ENCODE data around the gene MEIS2.

The MEIS2 gene

DNA sequence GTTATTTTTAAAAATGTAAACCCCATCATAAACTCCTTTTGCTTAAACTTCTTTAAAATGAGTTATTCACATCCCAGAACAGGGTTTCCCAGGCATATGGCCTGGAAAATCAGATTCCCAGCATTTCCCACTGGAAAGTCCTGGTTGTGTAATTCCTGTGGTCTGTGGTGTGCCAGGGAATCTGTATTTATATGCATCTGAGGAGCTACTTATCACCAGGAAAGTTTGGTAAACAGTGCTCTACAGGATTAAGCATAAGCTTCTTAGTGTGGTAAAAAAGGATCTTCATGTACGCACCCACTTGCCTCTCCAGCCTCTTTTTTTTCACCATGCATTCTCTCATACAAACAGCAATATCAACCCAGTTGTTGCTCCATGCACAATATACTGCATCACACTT lies 28.2 kb downstream of the MEIS2 start:
- no peak for DNase-seq

- no peak for DNase-seq
Observed at GRCh38 chr15:37071134-37071533, 29.2 kb downstream of the MEIS2 start.

DNA sequence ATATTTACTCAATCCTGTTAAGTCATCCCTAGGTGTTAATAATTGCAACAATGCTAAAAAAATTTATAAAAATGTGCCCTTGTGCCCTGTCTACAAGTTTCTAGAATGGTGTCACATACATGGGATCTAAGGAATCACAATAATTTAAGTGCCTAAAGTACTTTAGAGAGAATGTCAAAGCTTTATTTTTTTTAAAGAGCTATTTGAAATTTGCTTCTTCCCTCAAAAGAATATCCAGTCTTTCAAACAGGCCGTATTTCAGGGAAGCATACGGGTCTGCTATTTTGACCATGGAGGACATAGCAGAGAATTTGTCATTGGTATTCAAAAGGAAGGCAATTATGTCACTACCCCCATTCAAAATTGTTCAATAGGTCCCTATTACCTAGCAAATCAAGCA lies 29.7 kb downstream of the MEIS2 start:
- no peak for DNase-seq

DNA sequence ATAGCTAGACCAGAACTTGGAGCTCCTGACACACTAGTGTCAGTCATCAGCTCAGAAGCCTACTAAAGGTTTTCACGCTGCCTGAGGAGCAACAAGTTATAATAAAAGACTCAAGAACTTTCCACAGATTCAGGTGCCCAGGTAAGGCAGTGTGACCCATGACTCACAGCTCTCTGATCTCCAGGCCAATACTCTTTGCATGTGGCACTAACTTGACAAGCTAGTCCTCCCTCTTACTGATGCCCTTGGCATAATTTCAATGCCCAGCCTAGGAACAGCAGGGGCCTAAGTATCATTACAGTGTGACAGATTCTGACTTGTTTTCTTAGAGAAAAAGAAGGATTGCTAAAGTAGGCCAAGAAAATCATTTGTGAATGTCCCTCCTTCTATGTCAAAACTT lies 38.4 kb downstream of the MEIS2 start:
- DNase-seq: no peak

GRCh38 chr15:37059086-37059485 lies 41.3 kb downstream of the MEIS2 start:
- no peak for DNase-seq

DNA sequence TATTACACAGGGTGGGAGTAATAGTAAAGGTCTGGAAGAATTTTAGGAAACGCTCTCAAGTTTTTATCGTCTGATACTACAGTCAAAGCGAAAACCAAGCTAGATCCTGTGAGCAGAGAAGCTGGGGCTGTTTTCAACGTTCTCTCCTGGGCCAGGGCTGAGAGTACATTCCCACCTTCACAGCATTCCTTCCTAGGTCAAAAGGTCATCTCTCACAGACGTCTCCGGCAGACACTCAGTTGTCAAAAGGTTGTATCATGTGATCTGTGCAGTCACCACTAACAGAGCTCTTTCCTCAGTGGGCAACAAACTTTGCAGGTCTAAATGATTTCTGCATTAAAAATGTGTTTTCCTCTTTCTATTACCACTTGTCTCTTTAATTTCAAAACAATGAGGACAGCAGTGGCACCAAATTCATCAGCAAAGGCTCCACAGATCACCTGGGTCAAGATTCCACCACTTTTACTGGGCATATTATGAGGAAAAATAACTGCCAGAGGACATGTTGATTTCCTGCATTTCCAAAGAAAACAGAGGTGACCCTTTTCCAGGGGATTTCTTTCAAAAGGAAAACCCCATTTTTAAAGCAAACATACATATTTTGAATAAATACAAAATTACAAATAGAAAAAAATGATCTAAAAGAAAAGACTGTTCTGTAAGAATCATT lies 41.9 kb downstream of the MEIS2 start:
- DNase-seq: no peak

DNA sequence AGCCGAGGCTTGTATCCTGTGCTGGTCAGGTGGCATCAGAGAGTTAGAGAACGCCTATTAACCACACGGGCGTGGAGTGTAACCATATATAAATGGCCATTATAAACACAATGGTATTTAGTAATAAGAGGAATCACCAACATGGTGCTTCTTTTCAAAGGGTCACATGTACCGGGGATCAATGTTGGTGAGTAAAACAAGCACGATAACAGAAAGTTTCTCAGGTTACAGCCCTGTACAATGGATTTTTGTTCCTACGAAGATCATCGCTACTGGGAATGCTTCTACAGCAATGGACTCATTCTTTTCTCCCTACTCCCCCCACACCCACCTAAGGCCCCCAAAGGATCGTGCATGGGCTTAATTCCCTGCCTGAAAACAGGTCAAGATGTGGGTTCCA lies 42.5 kb downstream of the MEIS2 start:
- DNase-seq: no peak

- DNase-seq: no peak
Observed at GRCh38 chr15:37057256-37057655, 43.1 kb downstream of the MEIS2 start.

- DNase-seq: no peak
Observed at GRCh38 chr15:37056177-37057121, 43.9 kb downstream of the MEIS2 start.

GRCh38 chr15:37055481-37055880 lies 44.9 kb downstream of the MEIS2 start:
- no peak for DNase-seq

DNA sequence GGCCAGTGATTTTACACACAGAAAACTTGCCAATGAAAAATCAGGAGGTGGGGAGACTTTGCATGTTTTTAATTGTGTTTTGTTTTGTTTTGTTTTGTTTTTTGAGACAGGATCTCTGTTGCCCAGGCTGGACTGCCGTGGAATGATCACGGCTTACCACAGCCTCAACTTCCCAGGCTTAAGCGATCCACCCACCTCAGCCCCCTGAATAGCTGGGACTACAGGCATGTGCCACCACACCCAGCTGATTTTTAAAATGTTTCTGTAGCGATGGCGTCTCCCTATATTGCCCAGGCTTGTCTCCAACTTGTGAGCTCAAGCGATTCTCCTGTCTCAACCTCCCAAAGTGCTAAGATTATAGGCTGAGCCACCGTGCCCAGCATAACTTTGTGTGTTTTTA lies 46.0 kb downstream of the MEIS2 start:
- no peak for DNase-seq

DNA sequence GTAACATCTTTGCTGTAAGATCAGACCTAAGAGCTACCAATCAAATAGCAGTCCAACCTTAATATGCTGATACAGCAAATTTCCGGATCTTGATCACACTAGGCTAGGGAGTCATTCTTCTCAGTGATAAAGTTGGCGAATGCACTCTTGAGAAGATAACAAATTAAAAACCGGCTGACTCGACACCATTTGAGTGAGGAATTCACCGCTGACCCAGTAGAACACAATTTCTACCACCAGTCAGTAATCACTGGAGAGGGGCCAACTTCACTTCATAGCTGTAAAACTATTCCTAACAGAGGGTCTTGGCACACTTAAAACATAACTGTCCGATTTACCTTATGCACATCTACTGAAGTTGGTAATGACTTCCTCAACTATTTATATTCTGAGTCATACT lies 47.2 kb downstream of the MEIS2 start:
- DNase-seq: no peak

DNA sequence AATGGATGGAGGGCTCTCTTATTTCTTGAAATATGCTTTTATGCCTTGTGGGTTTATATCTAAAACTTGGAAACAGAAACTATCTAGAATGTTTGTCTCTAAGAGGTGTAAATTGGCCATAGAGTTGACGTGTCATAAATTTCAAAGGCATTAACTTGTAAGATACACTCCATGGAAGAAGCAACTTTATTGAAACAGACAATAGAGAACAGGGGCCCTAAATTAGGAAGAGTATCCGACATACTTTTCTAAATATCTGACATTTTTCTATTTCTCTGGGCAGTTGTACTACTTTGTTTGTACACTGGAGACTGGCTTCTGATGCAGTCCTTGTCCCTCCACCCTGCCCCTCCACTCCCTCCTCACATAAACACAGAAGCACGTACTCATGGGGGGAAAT lies 50.0 kb downstream of the MEIS2 start:
- no peak for DNase-seq

DNA sequence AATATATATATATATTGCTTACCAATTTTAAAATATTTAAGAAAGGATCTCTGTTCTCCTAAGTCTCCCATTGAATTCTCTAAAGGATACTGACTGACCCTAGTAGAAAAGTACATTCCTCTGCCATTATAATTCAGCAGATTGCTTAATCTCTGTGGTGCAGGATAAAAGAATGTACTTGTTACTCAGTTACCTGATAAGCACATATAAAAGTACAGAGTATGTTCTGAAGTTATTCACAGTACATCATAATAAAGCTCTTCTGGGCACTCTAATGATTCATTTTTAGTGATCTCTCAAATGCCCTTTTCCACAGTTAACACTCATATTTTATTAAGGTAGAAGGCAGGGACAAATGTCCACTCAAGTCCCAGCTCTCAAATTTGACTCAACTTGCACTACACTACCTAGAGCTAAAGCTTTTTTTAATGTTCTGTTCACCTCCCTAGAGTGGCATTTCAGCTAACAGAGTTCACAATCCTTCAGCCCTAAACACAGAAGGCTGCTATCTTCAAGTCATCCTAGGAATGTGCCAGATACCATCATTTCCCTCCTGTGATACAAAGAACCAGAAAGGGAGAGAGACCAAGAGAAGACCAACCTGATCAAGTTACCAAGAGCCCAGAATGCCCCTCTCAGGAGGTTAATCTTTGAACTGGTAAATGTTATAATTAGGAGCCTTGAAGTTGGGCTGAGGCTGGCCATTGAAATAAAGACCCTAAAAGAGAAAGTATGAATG lies 53.3 kb downstream of the MEIS2 start:
- DNase-seq: no peak

DNA sequence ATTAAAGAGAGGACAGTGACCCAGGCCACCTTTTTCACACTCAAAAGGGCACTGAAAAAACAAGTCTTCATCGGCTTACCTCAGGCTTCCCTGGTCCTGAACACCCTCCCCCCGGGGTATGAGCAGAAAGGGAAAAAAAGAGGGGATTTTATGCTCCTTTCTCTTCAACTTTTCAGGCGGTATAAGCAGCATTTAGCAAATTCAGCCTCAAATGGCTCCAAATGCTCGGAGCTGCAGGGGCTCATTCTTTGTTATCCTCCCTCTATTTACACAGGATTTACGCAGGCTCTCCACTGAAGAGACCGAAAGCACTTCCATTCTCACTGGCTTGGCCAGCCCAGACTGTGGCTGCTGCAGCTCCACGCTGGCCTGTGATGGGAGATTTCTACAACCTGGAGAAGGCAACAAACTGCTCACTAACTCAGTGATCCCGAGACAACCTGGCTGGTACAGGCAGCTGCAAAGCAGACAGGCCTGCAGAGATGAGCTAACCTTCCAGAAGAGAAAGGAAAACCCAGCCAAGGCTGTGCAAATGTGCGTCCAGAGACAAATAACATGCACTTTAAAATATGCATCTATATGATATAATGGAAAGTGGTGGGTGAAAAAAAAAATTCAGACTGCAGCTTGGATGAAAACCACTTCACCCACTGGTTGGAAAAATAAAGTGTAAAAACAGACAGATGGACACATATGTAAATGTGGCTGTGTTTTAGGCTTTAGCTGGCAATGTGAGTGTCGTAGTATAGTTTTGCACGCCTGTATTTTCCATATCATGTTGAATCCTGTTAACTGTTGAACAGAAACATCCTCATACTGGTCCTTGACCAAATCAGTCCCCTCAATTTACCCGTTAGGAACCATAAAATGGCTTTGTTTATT lies 54.2 kb downstream of the MEIS2 start:
- DNase-seq: no peak

DNA sequence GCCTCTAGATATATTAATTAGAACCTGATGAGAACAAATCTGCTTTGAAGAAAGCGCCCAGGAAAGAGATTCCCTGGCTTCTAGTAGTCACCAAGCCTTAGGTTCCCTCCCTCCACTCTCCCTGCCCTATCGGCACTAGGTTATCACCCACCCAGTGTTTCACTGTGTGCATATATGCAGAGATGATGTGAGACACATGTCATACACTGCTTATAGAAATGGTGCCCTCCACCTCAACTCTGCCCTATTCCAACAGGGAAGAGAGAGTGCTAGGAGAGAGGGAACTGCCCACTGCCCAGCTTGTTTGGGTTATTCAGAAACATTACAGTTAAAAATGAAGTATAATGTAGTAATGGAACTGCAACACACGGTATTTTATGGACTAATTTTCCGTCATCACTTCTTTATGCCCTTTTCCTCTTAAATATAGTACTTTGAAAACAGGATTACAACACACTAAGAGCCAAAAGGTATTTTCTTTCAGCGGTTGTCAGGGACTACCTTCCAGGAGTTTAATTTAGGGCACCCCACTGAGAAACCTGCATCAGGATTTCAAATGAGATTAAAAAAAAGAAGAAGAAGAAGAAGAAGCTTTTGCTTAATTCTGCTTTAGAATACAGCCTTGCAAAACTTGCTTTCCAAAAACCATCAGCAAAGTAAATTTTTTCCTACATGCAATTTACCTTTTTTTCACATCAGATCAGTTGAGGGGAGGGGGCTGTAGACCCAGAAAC lies 55.3 kb downstream of the MEIS2 start:
- DNase-seq: no peak

DNA sequence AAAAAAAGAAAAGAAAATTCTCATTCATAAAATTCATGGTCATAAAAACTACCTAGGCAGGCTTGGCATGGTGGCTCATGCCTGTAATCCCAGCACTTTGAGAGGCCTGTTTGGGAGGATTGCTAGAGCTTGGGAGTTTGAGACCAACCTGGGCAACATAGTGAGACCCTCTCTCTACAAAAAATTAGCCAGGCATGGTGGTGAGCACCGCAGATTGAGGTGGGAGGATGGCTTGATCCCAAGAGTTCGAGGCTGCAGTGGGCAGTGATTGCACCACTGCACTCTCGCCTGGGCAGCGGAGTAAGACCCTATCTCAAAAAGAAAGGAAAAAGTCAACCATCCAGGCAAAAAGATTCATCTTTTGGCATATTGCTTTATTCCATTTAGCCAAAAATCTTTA lies 58.5 kb downstream of the MEIS2 start:
- DNase-seq: no peak

DNA sequence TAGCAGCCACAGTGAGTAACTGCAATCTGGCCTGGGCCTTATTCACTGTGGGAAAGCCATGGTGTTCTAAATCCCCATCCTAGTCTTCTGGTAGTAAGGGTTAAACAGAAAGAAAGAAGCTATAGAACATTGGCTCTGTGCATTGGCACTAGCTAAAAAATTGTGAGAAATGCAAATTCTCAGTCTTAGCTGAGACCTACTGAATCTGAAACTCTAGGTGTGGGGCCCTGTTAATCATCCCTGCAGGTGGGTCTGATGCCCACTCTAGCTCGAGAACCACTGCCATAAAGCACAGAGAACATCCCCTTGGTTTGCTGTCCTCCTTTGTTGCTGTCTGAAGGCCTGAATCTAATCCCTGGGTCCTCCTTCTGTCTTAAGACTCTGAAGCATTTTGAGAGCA lies 59.3 kb downstream of the MEIS2 start:
- DNase-seq: no peak

GRCh38 chr15:37040072-37040742 lies 60.1 kb downstream of the MEIS2 start:
- no peak for DNase-seq

DNA sequence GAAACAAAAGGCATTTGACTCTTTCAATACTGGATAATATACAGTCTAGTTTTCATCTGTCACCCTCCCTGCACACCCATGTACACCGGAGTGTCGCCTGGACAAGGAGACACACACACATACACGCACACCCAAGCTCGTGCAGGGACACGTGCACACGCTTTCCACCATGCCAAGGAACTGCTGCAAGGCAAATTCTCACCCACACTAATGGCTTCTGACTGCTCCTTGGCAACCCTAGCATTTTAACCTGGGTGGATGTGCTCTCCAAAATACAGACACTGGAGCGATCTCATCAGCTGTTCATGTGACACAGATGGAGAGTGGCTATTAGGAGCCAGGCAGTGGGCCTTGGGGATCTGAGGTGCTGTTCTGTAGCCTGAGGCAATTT lies 61.6 kb downstream of the MEIS2 start:
- DNase-seq: no peak
